AG08395 (cell line): ENCODE measurements around the gene OPCML.

Experiments used
- DNase-seq: peaks from one replicate; pipeline ENCODE4 v3.0.0; 2012; ENCODE audit warnings: mixed read lengths, low spot score

OPCML gene

GRCh38 chr11:133072378-133072777 lies 459.9 kb downstream of the OPCML start:
- no peak for DNase-seq

- DNase-seq, result no peak
Observed at GRCh38 chr11:133070791-133071190, 461.5 kb downstream of the OPCML start.

GRCh38 chr11:133070021-133070713 lies 462.1 kb downstream of the OPCML start:
- DNase-seq, result no peak

GRCh38 chr11:133065847-133066485 lies 466.3 kb downstream of the OPCML start:
- peak; percentile 35 for DNase-seq

- DNase-seq, result no peak
Observed at GRCh38 chr11:133064961-133065360, 467.3 kb downstream of the OPCML start.

GRCh38 chr11:133064152-133064877 lies 468.0 kb downstream of the OPCML start:
- peak; percentile 89 for DNase-seq

GRCh38 chr11:133058501-133058900 lies 473.8 kb downstream of the OPCML start:
- no peak for DNase-seq

- DNase-seq, result no peak
Observed at GRCh38 chr11:133053124-133053776, 479.1 kb downstream of the OPCML start.

GRCh38 chr11:133052537-133052936 lies 479.8 kb downstream of the OPCML start:
- no peak for DNase-seq

- no peak for DNase-seq
Observed at GRCh38 chr11:133049244-133050019, 482.9 kb downstream of the OPCML start.

- DNase-seq, result no peak
Observed at GRCh38 chr11:133048270-133048669, 484.0 kb downstream of the OPCML start.

- no peak for DNase-seq
Observed at GRCh38 chr11:133047771-133048115, 484.6 kb downstream of the OPCML start.

GRCh38 chr11:133047036-133047770 lies 485.1 kb downstream of the OPCML start:
- DNase-seq, result peak; percentile 17

GRCh38 chr11:133046252-133046651 lies 486.0 kb downstream of the OPCML start:
- no peak for DNase-seq

- no peak for DNase-seq
Observed at GRCh38 chr11:133041928-133042882, 490.1 kb downstream of the OPCML start.

- no peak for DNase-seq
Observed at GRCh38 chr11:133041181-133041580, 491.1 kb downstream of the OPCML start.

GRCh38 chr11:133040289-133040900 lies 491.9 kb downstream of the OPCML start:
- peak; percentile 38 for DNase-seq

GRCh38 chr11:133038850-133039249 lies 493.5 kb downstream of the OPCML start:
- peak; percentile 37 for DNase-seq

- DNase-seq, result no peak
Observed at GRCh38 chr11:133034929-133035328, 497.4 kb downstream of the OPCML start.

GRCh38 chr11:133029107-133029506 lies 503.2 kb downstream of the OPCML start:
- no peak for DNase-seq
